GM19193 (cell line): ENCODE results near the gene PRRG4.

Experiments used
- POLR2A ChIP-seq: IDR thresholded peaks from 4 replicates; pipeline ENCODE4 v1.6.1; 2011; ENCODE audit not compliant: insufficient read depth, insufficient read length; ENCODE audit errors: extremely low read depth

PRRG4 gene

DNA sequence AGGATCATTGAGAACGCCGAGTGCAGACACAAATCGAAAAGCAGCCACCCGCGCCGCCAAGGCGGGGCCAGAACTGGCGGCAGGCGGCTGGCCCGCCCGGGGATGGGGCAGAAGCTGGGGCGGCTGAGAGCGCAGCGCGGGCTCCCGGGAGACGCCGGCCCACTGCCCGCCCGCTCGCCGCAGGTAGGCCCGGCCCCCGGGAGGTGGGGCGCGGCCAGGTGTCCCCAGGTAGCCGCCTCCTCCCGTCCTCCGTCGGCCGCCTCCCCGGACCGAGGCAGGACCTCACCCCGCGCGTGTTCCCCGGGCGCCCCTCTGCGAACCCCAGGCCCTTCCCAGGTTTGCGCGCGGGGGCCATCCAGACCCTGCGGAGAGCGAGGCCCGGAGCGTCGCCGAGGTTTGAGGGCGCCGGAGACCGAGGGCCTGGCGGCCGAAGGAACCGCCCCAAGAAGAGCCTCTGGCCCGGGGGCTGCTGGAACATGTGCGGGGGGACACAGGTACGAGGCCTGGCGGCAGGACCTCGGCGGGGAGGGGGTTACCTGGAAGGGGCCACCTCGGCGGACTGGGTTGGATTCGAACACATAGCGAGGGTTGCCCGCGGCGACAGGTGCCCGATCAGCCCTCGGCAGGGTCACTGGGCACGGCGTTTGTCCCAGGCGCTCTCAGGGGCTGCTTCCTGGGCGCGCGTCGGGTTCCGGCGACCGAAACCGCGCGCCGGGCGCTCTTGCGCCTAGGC, at the start of gene PRRG4:
Gene PRRG4, plus strand, starts transcription at position 248 of the 733 bp plus-strand sequence. CDS start 603 bp downstream, outside the sequence.
- TF ChIP-seq POLR2A, result peak; percentile 76

DNA sequence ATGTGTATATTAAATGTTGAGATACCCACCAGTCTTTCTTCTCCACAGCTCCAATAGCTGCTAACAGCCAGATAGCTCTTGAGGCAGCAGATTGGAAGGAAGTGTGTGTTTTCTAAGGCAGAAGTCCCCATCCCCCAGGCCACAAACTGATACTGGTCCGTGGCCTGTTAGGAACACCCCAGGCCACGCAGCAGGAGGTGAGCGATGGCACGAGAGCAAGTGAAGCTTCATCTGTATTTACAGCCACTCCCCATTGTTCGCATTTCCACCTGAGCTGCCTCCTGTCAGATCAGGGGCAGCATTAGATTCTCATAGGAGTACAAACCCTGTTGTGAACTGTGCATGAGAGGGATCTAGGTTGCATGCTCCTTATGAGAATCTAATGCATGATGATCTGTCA, 48.0 kb upstream of the PRRG4 start:
- TF ChIP-seq POLR2A, result no peak

DNA sequence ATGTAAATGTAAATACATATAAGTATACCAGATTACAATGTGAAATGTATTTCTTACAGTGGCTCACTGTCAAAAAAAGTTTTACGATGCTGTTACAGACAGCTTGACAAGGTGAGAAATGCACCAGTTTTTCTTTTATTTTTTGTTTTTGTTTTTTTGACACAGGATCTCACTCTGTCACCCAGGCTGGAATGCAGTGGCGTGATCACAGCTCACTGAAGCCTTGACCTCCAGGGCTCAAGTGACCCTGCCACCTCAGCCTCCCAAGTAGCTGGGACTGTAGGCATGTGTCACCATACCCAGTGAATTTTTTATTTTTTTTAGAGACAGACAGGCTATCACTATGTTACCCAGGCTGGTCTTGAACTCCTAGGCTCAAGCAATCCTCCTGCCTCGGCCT, 44.5 kb upstream of the PRRG4 start:
- no peak for TF ChIP-seq POLR2A

DNA sequence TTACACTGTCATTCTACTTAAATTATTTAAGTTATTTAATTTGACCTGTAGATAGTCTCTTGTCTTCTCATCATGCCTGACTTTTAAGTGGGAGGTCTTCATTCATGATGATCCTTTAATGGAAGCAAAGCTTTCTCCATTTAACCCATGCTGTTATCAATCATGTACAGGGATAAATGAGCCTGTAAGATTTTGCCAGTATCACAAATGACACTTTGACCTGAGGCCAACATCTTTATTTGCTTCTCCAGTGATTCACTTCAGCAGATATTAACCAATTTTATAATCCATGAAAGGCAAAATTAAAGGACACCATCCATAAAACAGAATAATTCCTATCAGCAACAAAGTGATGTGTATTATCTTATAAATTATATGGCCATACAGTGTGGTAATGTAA, 42.9 kb upstream of the PRRG4 start:
- no peak for TF ChIP-seq POLR2A

DNA sequence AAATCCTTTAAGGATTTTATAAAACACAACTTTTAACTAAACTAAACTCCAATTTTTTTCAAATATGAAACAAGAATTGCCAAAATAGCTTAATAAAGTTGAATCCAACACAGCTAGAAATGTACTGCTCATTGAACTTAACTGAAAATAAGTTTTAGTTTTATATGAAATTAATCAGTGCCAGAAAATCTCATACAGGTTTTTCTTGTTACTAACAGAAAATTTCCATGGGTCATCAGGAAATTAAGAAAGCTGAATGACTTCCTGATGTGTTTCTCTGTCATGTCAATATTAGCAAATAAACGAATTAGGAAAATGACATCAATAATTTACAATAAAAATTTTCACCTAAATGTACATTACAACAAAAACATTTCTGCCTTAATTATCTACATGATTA, 38.8 kb upstream of the PRRG4 start:
- TF ChIP-seq POLR2A, result no peak

DNA sequence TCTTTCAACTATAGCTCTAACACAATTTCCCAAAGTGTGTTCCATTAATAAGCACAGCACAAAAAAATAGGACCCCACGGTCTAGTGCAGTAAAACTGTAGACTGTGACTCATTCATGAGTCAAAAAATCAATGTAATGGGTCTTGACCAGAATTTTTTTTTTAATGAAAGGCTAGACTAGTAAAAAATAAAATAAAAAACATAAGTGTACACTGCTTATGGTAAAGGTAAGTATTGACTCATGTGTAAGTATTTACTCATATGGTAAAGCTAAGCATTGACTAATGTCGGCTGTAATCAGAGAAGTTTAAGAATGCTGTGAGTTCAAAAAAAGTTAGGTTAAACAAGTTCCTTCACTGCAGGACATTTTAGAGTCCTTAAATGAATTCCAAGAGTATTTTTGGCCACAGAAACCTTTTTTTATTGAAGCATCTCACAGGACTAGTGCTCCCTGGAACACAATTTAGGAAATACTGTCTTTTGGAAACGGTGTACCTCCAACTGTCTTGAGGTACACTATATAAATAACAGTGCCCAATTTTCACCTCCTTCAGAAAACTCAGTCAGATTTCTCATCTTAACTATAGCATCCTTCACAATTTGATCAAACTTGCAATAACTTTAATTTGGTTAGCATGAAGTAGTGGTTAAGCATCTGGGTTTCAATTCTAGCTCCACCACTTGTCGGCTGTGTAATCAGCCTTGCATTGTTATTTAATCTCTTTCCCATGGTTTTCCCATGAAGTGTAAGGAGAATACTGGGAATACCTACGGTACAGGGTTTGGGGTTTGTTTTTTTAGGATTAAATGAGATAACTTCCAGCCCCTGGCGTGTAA, 37.4 kb upstream of the PRRG4 start:
- TF ChIP-seq POLR2A, result no peak

DNA sequence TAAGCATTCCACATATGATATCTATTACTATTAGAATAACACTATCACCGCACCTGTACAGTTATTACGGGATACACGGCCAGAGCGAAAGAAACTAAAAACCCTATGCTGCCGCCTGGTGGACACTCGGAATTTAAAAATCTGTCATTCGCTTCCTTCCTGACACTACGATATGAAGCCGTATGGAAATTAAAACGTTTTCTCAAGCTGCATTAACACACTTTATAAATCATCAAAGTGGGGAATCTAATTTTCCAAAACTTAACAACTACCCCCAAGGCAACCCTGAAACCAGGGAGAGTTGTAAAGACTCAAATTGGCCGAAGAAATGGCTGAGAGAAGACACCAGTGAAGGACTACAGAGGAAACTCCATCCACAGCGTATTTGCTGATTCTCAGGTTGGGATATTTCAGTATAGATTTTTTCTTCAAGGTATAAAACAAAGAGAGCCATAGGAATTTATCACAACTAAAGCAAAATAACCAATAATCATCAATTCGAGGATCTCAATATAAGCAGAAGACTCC, 36.7 kb upstream of the PRRG4 start:
- no peak for TF ChIP-seq POLR2A

DNA sequence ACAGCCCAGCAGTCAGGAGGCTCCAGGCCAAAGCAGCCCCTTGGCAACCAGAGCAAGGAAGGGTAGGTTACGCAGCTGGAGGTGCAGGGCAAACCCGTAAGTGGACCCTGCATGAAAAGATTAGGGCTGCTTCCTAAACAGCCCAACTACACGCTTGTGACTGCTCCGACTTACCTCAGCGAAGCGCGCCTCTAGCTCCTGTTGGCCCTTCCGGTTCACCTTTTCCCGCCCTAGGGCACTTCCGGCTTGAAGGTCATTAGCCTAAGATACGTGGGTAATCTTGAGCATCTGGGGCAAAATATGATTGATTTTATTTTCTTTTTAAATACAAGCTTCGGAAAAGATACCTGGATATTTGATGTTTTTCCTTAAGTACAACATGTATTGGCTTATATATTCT, 35.3 kb upstream of the PRRG4 start, which contains the start of gene CCDC73:
Gene CCDC73, minus strand, starts transcription at position 224 of the 400 bp plus-strand sequence. CDS start 34,419 bp downstream, outside the sequence.
- TF ChIP-seq POLR2A, result no peak

DNA sequence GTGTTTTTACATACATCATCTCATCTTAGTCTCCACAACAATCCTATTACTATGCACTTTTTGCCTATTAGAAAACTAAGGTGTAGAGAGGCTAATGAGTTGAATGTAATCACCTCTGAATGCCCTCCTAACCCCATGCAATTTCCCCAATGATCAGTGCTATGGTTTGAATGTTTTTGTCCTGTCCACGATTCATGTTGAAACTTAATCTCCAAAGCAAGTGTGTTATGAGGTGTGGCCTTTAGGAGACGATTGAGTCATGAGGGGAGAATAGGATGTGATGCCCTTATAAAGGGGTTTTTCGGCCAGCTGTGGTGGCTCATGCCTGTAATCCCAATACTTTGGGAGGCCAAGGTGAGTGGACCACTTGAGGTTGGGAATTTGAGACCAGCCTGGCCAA, 33.3 kb upstream of the PRRG4 start:
- no peak for TF ChIP-seq POLR2A

DNA sequence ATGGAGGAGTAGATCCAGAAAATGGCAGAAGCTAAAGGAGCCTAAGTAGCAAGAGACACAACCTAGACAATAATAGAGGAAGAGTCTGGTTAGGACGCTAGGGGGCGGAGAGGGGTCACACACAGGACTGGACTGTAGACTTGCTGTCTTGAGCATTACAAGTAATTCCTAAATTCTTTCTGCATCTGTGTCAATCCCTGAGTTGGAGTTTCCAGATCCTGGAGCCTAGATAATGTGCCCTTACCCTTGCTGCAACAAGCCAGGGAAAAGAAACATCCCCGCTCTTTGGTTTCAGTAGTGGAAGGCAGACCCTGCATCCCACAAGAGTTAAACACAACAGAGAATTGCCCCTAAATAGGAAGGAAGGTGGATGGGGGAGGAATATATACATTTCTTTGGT, 20.4 kb upstream of the PRRG4 start:
- TF ChIP-seq POLR2A, result no peak

DNA sequence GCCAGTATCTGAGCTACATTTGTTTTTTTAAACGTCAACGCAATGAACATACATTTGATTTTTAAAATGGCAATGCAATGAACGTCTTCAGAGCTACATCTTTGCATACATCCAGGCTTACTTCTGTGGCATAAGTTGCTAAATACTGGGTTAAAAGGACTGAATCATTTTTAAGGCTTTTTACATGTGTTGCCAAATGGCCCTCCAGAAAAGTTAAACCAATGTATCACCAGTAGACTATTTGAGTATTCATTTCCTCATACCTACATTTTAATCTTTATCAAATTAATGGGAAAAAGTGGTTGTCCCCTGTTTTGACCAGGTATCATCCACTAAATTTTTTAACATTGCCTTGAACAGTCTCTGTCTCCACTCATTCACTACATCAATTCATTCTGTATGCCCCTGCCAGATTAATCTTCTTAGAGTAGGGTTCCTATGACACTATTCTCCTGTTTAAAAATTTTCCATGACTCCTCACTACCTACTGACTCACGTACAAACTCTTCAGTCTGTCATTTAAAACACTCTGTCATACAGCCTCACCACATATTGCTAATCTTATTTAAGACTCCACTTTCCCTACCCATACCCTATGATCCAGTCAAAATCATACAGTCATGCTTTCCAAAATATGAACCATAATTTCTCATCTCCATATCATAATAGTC, 12.4 kb upstream of the PRRG4 start:
- TF ChIP-seq POLR2A, result no peak

DNA sequence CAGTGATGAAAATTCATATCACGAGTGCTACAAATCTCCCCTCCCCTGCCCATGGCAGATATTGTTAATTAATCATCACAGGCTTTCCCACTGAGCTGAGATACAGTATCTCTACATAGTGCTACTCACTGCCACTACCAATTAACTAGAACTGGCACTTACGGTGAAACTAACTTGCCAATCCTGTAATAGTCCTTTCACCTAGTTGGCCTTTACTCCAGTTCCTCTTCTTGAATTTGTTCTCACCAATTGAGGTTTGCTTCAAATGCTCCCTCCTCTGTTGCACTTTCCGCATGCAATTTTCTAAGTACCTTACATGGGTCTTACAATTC, 11.9 kb upstream of the PRRG4 start:
- TF ChIP-seq POLR2A, result no peak

DNA sequence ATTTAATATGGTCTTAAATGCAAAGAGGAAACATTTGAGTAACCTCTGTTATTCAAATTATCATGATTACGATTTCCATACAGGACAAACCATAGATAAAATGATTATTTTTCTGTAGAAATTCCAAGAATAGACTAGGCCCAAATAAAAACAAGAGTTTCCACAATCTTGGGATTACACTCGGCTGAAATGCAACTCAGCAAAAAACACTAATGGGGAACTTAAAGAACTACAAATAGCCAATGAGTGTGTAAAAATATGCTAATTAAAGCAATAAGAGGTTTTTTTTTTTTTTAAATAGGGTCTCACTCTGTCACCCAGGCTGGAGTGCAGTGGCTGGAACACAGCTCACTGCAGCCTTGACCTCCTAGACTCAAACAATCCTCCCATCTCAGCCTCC, 10.5 kb upstream of the PRRG4 start:
- TF ChIP-seq POLR2A, result no peak

DNA sequence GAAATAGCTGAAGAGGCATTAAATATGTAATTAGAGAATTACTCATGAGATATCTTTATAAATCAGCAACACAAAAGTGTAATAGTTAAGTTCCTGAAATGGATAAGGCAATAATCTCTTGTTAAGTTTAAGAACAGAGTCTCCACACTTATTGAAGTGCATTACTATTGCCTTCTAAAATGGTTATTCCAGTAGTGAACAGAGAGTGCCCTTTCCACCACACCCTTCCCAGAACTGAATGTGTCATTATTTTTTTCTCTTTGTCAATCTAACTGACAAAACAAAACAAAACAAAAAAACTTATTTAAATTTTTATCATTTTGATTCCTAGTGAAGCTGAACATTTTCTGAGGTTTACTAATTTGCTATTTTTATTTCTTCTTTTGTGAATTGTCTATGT, 9.2 kb upstream of the PRRG4 start:
- no peak for TF ChIP-seq POLR2A

DNA sequence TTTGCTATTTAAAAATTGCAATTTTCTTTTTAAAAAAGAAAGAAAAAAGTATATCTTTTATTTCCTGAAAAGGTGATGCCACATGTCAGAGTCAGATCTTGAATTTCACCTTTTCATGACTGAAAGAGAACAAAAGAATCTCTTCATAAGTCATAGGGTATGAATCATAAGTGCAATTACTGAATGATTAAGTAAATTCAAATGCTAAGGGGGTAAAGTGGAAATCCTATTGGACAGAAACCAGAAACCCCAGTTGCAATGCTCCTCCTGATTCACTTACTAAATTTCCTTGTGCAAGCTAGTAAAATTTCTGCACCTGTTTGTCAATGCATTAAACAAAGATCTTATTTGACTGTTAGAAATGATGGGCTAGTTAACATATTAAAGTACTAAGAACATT, 8.2 kb upstream of the PRRG4 start:
- no peak for TF ChIP-seq POLR2A
